GM18867 (cell line): ENCODE data around the gene CREB5.

ENCODE experiments used
- ATAC-seq: cut with Tn5 transposase; IDR thresholded peaks from one replicate; pipeline ENCODE4 v1.9.1; 2021; ENCODE audit warnings: mild to moderate bottlenecking, moderate library complexity; ENCODE audit not compliant: unreplicated experiment

CREB5 gene

DNA sequence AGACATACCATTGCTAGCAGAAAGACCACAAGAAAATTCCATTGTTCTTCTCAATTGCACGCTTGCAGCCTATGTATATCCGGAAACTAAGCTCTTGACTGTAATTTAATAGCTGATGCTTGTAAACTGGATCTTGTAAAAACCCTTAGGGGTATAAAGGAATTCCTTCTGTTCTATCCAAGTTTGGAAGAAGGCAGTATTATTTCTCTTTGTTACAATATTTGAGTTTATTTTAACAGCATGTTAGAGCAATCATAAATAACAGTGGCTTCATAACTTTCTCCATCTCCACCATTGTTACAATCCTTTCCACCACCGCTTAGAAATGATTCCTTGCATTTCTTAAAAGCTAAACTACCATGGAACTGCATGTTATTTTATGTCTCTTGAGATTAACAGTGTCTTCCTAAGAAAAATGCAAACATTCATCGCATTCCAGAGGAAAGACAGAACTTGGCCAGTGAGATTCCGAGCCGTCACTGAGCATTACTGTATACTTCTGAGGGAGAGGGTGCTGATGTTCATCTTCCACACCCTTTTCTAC lies 453.4 kb downstream of the CREB5 start:
- no peak for ATAC-seq

- ATAC-seq: no peak
Observed at GRCh38 chr7:28868712-28869111, 456.4 kb downstream of the CREB5 start.

GRCh38 chr7:28871077-28871476 lies 458.8 kb downstream of the CREB5 start:
- ATAC-seq: no peak

DNA sequence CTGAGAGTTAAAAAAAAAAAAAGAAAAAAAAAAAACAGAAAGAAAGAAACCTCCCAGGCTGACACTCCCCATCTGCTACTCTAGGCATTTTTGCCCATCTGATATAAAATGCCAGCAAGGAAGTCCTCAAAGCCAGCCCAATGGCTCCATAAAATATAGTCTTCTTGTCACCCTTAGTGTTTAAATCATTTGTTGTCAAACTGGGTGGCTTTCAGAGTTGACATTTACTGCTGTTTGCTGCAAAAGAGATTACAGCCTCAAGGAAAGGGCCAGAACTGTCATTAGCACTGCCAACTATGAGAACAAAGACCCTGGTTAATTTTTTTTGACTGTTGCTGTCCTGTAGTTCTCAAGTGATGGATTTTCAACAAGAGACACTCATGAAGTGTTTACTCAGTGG lies 459.3 kb downstream of the CREB5 start:
- no peak for ATAC-seq

GRCh38 chr7:28872226-28872625 lies 459.9 kb downstream of the CREB5 start:
- ATAC-seq: no peak

DNA sequence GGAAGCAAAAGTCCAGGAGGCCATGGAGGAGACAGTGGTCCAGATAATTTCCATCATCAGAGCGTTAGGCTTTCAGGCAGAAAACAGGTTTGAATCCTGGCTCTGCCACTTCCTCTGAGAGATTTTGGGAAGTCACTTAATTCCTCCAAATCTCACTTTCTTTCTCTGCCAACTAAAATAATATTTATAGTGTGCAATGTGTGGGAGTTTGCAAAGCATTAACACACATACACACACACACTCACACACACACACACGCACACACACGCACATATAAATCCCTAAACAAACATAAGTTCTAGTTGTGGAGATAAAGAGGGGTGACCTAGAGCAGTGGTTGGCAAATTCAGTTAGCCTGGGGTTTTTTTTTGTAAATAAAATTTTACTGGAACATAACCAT lies 461.0 kb downstream of the CREB5 start:
- ATAC-seq: no peak

DNA sequence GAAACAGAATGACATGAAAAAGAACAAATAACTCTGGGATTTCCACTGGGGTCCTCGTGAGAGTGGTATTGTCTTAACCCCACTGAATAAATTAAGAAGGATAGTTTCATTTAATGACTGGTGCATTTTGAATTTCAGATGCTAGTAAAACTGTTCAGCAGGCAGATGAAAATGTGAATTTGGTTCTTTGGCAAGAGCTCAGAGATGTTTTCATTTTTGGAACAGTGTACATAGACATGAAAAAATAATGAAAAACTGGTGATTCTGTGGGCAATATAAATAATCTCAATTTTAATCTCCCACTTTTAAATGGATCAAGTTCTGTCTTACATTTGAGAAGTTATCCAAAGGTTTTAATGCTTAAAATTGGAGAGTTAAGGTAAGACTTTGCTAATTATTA lies 461.7 kb downstream of the CREB5 start:
- ATAC-seq: no peak
